ENCODE measurements around the gene SPN.

- TF ChIP-seq CTCF (IDR thresholded peaks at IDR 0.05) (no peak), POLR2A (IDR thresholded peaks at IDR 0.05) (peak in 2 of 3 donors; percentile 61 to 63)
Observed at GRCh38 chr16:29678691-29679267, 15.7 kb downstream of the SPN start, which contains the start of gene QPRT.

Data from body of pancreas (tissue), 4 donors.